ENCODE results near the gene DECR2. TPM values are rescaled to one million over a fixed set of nuclear protein-coding genes. Genes with fewer than 3 reads are reported as not detected.

DECR2 gene
- total and polyA plus RNA-seq, 2 of the 4 experiments (the other 2 are of a cell fraction) = 3.9 to 26.7 TPM

GRCh38 chr16:378821-379182 lies 22.9 kb upstream of the DECR2 start:
- H3K27me3 ChIP-seq (ENCODE audit: control insufficient read depth, insufficient read depth, low read length) = no peaks in the 10 kb centered on the region
- no peak overlapping the region for H3K18ac ChIP-seq (ENCODE audit: low read depth, low read length)
- H2BK120ac ChIP-seq (ENCODE audit: low read depth, low read length) = no peak overlapping the region
- intact Hi-C loops (cut with micrococcal nuclease) (no loop called here), in situ Hi-C loops (cut with MboI; ENCODE audit: low sequenced_read_pairs) (no loop called here), dilution Hi-C loops (cut with HindIII; ENCODE audit: low sequenced_read_pairs, unreplicated experiment) (no loop called here)
- H3K9ac ChIP-seq (ENCODE audit: low read depth, low read length) = no peak overlapping the region
- no peak overlapping the region for H2AK5ac ChIP-seq (ENCODE audit: low read depth, low read length)
- ATAC-seq (ENCODE audit: low read depth) = no peak
- no peak overlapping the region for H2BK5ac ChIP-seq (ENCODE audit: low read depth, low read length, poor library complexity, severe bottlenecking)
- no peak for TF ChIP-seq SMC3 (IDR thresholded peaks at IDR 0.05; ENCODE audit: low read depth, low read length)
- TF ChIP-seq NFE2L2 (IDR thresholded peaks at IDR 0.05; ENCODE audit: low read depth, low read length) = no peak
- no peak for TF ChIP-seq BHLHE40 (IDR thresholded peaks at IDR 0.05; ENCODE audit: low read depth, low read length)
- TF ChIP-seq RAD21 (IDR thresholded peaks at IDR 0.05; ENCODE audit: low read length) = no peak
- no peak for TF ChIP-seq ELK1 (IDR thresholded peaks at IDR 0.05; ENCODE audit: borderline replicate concordance, low read depth, low read length)
- no peak for TF ChIP-seq CHD1 (IDR thresholded peaks at IDR 0.05; ENCODE audit: low read depth, low read length)
- TF ChIP-seq RFX5 (IDR thresholded peaks at IDR 0.05; ENCODE audit: low read depth, low read length) = no peak
- no peak for TF ChIP-seq MXI1 (IDR thresholded peaks at IDR 0.05; ENCODE audit: borderline replicate concordance, low read depth, low read length)
- TF ChIP-seq MAZ (IDR thresholded peaks at IDR 0.05; ENCODE audit: borderline replicate concordance, low read depth, low read length) = no peak
- TF ChIP-seq FOS (IDR thresholded peaks at IDR 0.05; ENCODE audit: low read depth, low read length) = no peak
- no peak for TF ChIP-seq MAFK (IDR thresholded peaks at IDR 0.05; ENCODE audit: low read depth, low read length)
- TF ChIP-seq USF2 (IDR thresholded peaks at IDR 0.05; ENCODE audit: low read depth, low read length) = no peak
- no peak for TF ChIP-seq RCOR1 (IDR thresholded peaks at IDR 0.05; ENCODE audit: insufficient replicate concordance, low read length)
- TF ChIP-seq CEBPB (IDR thresholded peaks at IDR 0.05; ENCODE audit: low read depth, low read length) = no peak
- TF ChIP-seq CTCF (conservative IDR thresholded peaks at IDR 0.05; ENCODE audit: low read depth, low read length) = no peak
- no peak overlapping the region for H3K56ac ChIP-seq (ENCODE audit: extremely low read depth, insufficient read depth, low read length)
- H3K9me3 ChIP-seq (ENCODE audit: control insufficient read depth, insufficient read depth, low read length) = no peaks in the 10 kb centered on the region
- H3K14ac ChIP-seq (replicated peaks; ENCODE audit: low read depth, low read length) = no peak overlapping the region
- no peak overlapping the region for H4K91ac ChIP-seq (ENCODE audit: insufficient read depth, low read depth, low read length)
- no peak overlapping the region for H4K5ac ChIP-seq (ENCODE audit: low read depth, low read length)
- H2AK9ac ChIP-seq (replicated peaks; ENCODE audit: low read depth, low read length, poor library complexity) = peak overlapping the region; percentile 39
- H3K4ac ChIP-seq (ENCODE audit: low read depth, low read length) = no peak overlapping the region
- no CpG with 5 or more reads among the region's 14 CpGs for WGBS, 2 experiments (ENCODE audit: extremely low coverage in 2 of 2, insufficient read length in 1 of 2)
- peaks cover 16% of the 10 kb centered on the region for H4K20me1 ChIP-seq (ENCODE audit: insufficient read depth, low read length)
- peaks cover 2% of the 10 kb centered on the region; the same call in 1 of the 2 replicates for H3K4me1 ChIP-seq (ENCODE audit: control insufficient read depth, insufficient read depth, low read length)
- H2AFZ ChIP-seq (replicated peaks; ENCODE audit: low read length, poor library complexity) = no peak overlapping the region
- no peaks in the 10 kb centered on the region for H3K9me1 ChIP-seq (ENCODE audit: insufficient read depth, low read length)
- H3K79me1 ChIP-seq (ENCODE audit: low read depth in 1 of 2, low read length in 2 of 2) = peaks cover 13 to 29% of the 10 kb centered on the region in 2 experiments; a peak in 3 of 4 replicates
- ChIA-PET POLR2A (ENCODE audit: unreplicated experiment) (no interaction called here), CTCF (no interaction called here)
- H2BK15ac ChIP-seq (ENCODE audit: low read depth, low read length) = no peak overlapping the region
- H3K4me3 ChIP-seq (ENCODE audit: insufficient read depth, low read depth, low read length) = no peak overlapping the region
- H3K27ac ChIP-seq (ENCODE audit: insufficient read depth, low read length) = no peak overlapping the region
- no peak for DNase-seq
- BruUV-seq (replicated peaks) = no TSS peak
- no peak overlapping the region for H2BK20ac ChIP-seq (ENCODE audit: low read depth, low read length)
- no peak overlapping the region for H3K23ac ChIP-seq (ENCODE audit: low read depth, low read length)
- H4K8ac ChIP-seq (ENCODE audit: low read depth in 2 of 2, low read length in 2 of 2) = no peak overlapping the region
- H3K4me2 ChIP-seq (ENCODE audit: low read depth, low read length) = no peak overlapping the region
- H3K36me3 ChIP-seq (ENCODE audit: control insufficient read depth, insufficient read depth, low read length) = peaks cover 32% of the 10 kb centered on the region

Measured in IMR-90 (cell line).